IPS-18a (cell line): ENCODE results near the gene PCTP.
A peak's percentile ranks its signal among the peaks of the same experiment; 100 is the strongest.

Experiments
- H3K27ac ChIP-seq: one replicate; pipeline ENCODE4 v1.5.1; 2013; ENCODE audit warnings: low read length
- H3K27me3 ChIP-seq: one replicate; pipeline ENCODE4 v1.6.1; 2013; ENCODE audit warnings: mild to moderate bottlenecking, low read length; ENCODE audit not compliant: control insufficient read depth, insufficient read depth
- H3K36me3 ChIP-seq: one replicate; pipeline ENCODE4 v1.6.1; 2013; ENCODE audit warnings: low read depth, low read length; ENCODE audit not compliant: control insufficient read depth
- H3K4me1 ChIP-seq: one replicate; pipeline ENCODE4 v1.6.1; 2013; ENCODE audit warnings: low read depth, low read length; ENCODE audit not compliant: control insufficient read depth
- H3K4me3 ChIP-seq: one replicate; pipeline ENCODE4 v1.5.1; 2013; ENCODE audit warnings: low read length
- H3K9ac ChIP-seq: one replicate; pipeline ENCODE4 v1.6.1; 2013; ENCODE audit warnings: mild to moderate bottlenecking, low read length, moderate library complexity
- H3K9me3 ChIP-seq: one replicate; pipeline ENCODE4 v1.6.1; 2013; ENCODE audit warnings: low read depth, low read length; ENCODE audit not compliant: control insufficient read depth

PCTP gene

GRCh38 chr17:55742272-55743102 is 8.4 kb upstream of the PCTP start:
- H3K9ac ChIP-seq, result no peak overlapping the region
- H3K27ac ChIP-seq, result no peak overlapping the region
- no peaks in the 10 kb centered on the region for H3K36me3 ChIP-seq
- H3K27me3 ChIP-seq, result no peaks in the 10 kb centered on the region
- no peaks in the 10 kb centered on the region for H3K9me3 ChIP-seq
- no peaks in the 10 kb centered on the region for H3K4me1 ChIP-seq
- H3K4me3 ChIP-seq, result no peak overlapping the region

GRCh38 chr17:55743103-55743679 is 7.7 kb upstream of the PCTP start:
- Histone ChIP-seq H3K4me1 (no peaks in the 10 kb centered on the region), H3K27ac (no peak overlapping the region), H3K27me3 (no peaks in the 10 kb centered on the region), H3K36me3 (no peaks in the 10 kb centered on the region), H3K4me3 (no peak overlapping the region), H3K9me3 (no peaks in the 10 kb centered on the region), H3K9ac (no peak overlapping the region)

- Histone ChIP-seq H3K4me1 (no peaks in the 10 kb centered on the region), H3K27me3 (no peaks in the 10 kb centered on the region), H3K27ac (no peak overlapping the region), H3K4me3 (no peak overlapping the region), H3K36me3 (no peaks in the 10 kb centered on the region), H3K9ac (no peak overlapping the region), H3K9me3 (no peaks in the 10 kb centered on the region)
These were observed 5.6 kb upstream of the PCTP start for GRCh38 chr17:55745258-55745657.

GRCh38 chr17:55746466-55746865 is 4.4 kb upstream of the PCTP start:
- H3K4me1 ChIP-seq, result peaks cover 3% of the 10 kb centered on the region
- no peak overlapping the region for H3K4me3 ChIP-seq
- H3K27ac ChIP-seq, result no peak overlapping the region
- no peak overlapping the region for H3K9ac ChIP-seq
- H3K36me3 ChIP-seq, result no peaks in the 10 kb centered on the region
- no peaks in the 10 kb centered on the region for H3K9me3 ChIP-seq
- H3K27me3 ChIP-seq, result no peaks in the 10 kb centered on the region

GRCh38 chr17:55747209-55747608 is 3.6 kb upstream of the PCTP start:
- H3K36me3 ChIP-seq, result no peaks in the 10 kb centered on the region
- peaks cover 9% of the 10 kb centered on the region for H3K4me1 ChIP-seq
- H3K27me3 ChIP-seq, result no peaks in the 10 kb centered on the region

GRCh38 chr17:55748841-55749240 is 2.0 kb upstream of the PCTP start:
- H3K4me3 ChIP-seq, result no peak overlapping the region
- H3K9me3 ChIP-seq, result no peaks in the 10 kb centered on the region
- H3K27me3 ChIP-seq, result no peaks in the 10 kb centered on the region
- H3K27ac ChIP-seq, result no peak overlapping the region
- H3K9ac ChIP-seq, result no peak overlapping the region
- H3K36me3 ChIP-seq, result no peaks in the 10 kb centered on the region
- peaks cover 9% of the 10 kb centered on the region for H3K4me1 ChIP-seq

More at GRCh38 chr17:55747209-55747608, 3.6 kb upstream of the PCTP start:
- Histone ChIP-seq H3K4me3 (no peak overlapping the region), H3K9ac (no peak overlapping the region), H3K27ac (no peak overlapping the region), H3K9me3 (no peaks in the 10 kb centered on the region)

- Histone ChIP-seq H3K36me3 (no peaks in the 10 kb centered on the region), H3K4me3 (no peak overlapping the region), H3K27ac (no peak overlapping the region), H3K9me3 (no peaks in the 10 kb centered on the region), H3K9ac (no peak overlapping the region), H3K27me3 (no peaks in the 10 kb centered on the region), H3K4me1 (peaks cover 9% of the 10 kb centered on the region)
These were observed 866 bp upstream of the PCTP start for GRCh38 chr17:55749985-55750384.

GRCh38 chr17:55751720-55752250 is 934 bp downstream of the PCTP start:
- Histone ChIP-seq H3K9ac (peak overlapping the region; percentile 43), H3K27me3 (no peaks in the 10 kb centered on the region), H3K36me3 (no peaks in the 10 kb centered on the region), H3K27ac (no peak overlapping the region), H3K4me3 (peak overlapping the region; percentile 75), H3K4me1 (peaks cover 9% of the 10 kb centered on the region), H3K9me3 (no peaks in the 10 kb centered on the region)

- Histone ChIP-seq H3K27ac (no peak overlapping the region), H3K4me3 (no peak overlapping the region), H3K9ac (no peak overlapping the region), H3K27me3 (no peaks in the 10 kb centered on the region), H3K36me3 (no peaks in the 10 kb centered on the region), H3K4me1 (peaks cover 4% of the 10 kb centered on the region), H3K9me3 (no peaks in the 10 kb centered on the region)
These were observed 5.8 kb downstream of the PCTP start for GRCh38 chr17:55756689-55757088.

GRCh38 chr17:55757659-55758058 is 6.8 kb downstream of the PCTP start:
- H3K27me3 ChIP-seq, result no peaks in the 10 kb centered on the region
- no peak overlapping the region for H3K9ac ChIP-seq
- no peaks in the 10 kb centered on the region for H3K36me3 ChIP-seq
- no peak overlapping the region for H3K4me3 ChIP-seq
- no peak overlapping the region for H3K27ac ChIP-seq
- no peaks in the 10 kb centered on the region for H3K9me3 ChIP-seq
- H3K4me1 ChIP-seq, result no peaks in the 10 kb centered on the region

- H3K36me3 ChIP-seq, result no peaks in the 10 kb centered on the region
- no peak overlapping the region for H3K27ac ChIP-seq
- H3K27me3 ChIP-seq, result no peaks in the 10 kb centered on the region
- H3K9ac ChIP-seq, result no peak overlapping the region
- H3K4me1 ChIP-seq, result no peaks in the 10 kb centered on the region
- H3K9me3 ChIP-seq, result no peaks in the 10 kb centered on the region
- no peak overlapping the region for H3K4me3 ChIP-seq
These were observed 7.3 kb downstream of the PCTP start for GRCh38 chr17:55758171-55758570.
